GM23338 (cell line): ENCODE measurements around the gene PTPRO. TPM values are rescaled to one million over a fixed set of nuclear protein-coding genes. Genes with fewer than 3 reads are reported as not detected.

Experiments
- ATAC-seq: fragments of 200-7000 bp; cut with Tn5 transposase; 3 replicates; pipeline ENCODE4 v1.9.1; 2020
- DNase-seq: peaks from one replicate; pipeline ENCODE4 v3.0.0-alpha.2; 2015; ENCODE audit warnings: low spot score
- H2AFZ ChIP-seq: fragments of 200-600 bp; sonication (generic); 2 replicates; pipeline ENCODE4 v1.8.0; 2016; ENCODE audit warnings: antibody characterized with exemption, mild to moderate bottlenecking, moderate library complexity
- H3F3A ChIP-seq: fragments of 200-600 bp; sonication (generic); replicated peaks from 2 replicates; pipeline ENCODE4 v1.8.0; 2017; ENCODE audit warnings: antibody characterized with exemption, mixed run types, low read depth
- H3K27ac ChIP-seq: fragments of 200-600 bp; sonication (generic); 2 replicates; pipeline ENCODE4 v1.6.1; 2016; ENCODE audit warnings: low read depth
- H3K27me3 ChIP-seq: fragments of 200-600 bp; sonication (generic); 2 replicates; pipeline ENCODE4 v1.8.0; 2016; ENCODE audit warnings: mild to moderate bottlenecking, mixed run types, moderate library complexity; ENCODE audit not compliant: insufficient read depth
- H3K36me3 ChIP-seq: fragments of 200-600 bp; sonication (generic); 2 replicates; pipeline ENCODE4 v1.8.0; 2016; ENCODE audit warnings: mild to moderate bottlenecking; ENCODE audit not compliant: insufficient read depth
- H3K4me1 ChIP-seq: fragments of 200-600 bp; sonication (generic); 2 replicates; pipeline ENCODE4 v1.8.0; 2016; ENCODE audit warnings: mild to moderate bottlenecking, moderate library complexity; ENCODE audit not compliant: insufficient read depth
- H3K4me2 ChIP-seq: fragments of 200-600 bp; sonication (generic); 2 replicates; pipeline ENCODE4 v1.7.1; 2017; ENCODE audit warnings: mixed run types
- H3K4me3 ChIP-seq: fragments of 200-600 bp; sonication (generic); 2 replicates; pipeline ENCODE4 v1.6.1; 2016; ENCODE audit warnings: mixed run types
- H3K79me2 ChIP-seq: fragments of 200-600 bp; sonication (generic); replicated peaks from 2 replicates; pipeline ENCODE4 v1.8.0; 2017; ENCODE audit warnings: mild to moderate bottlenecking; ENCODE audit not compliant: insufficient read depth
- H3K9me2 ChIP-seq: fragments of 200-600 bp; sonication (generic); 2 replicates; pipeline ENCODE4 v1.8.0; 2017; ENCODE audit not compliant: insufficient read depth
- H4K20me1 ChIP-seq: fragments of 200-600 bp; sonication (generic); replicated peaks from 2 replicates; pipeline ENCODE4 v1.8.0; 2017; ENCODE audit warnings: mild to moderate bottlenecking; ENCODE audit not compliant: insufficient read depth
- H3K27ac Mint-ChIP-seq: 2 replicates; pipeline ENCODE4 v1.8.0; 2020; ENCODE audit warnings: inconsistent platforms, mild to moderate bottlenecking, moderate library complexity, mixed read lengths
- H3K27me3 Mint-ChIP-seq: 3 replicates; pipeline ENCODE4 v1.8.0; 2022; ENCODE audit warnings: low read depth, mild to moderate bottlenecking, moderate library complexity, mixed read lengths, inconsistent platforms; ENCODE audit not compliant: insufficient read depth, poor library complexity
- H3K36me3 Mint-ChIP-seq: 3 replicates; pipeline ENCODE4 v1.8.0; 2021; ENCODE audit warnings: low read depth, mild to moderate bottlenecking, inconsistent platforms, moderate library complexity, mixed read lengths
- H3K4me1 Mint-ChIP-seq: 3 replicates; pipeline ENCODE4 v1.8.0; 2020; ENCODE audit warnings: mild to moderate bottlenecking, inconsistent platforms, mixed read lengths
- H3K4me3 Mint-ChIP-seq: 3 replicates; pipeline ENCODE4 v1.8.0; 2021; ENCODE audit warnings: moderate library complexity, mild to moderate bottlenecking, inconsistent platforms, mixed read lengths
- H3K9me3 Mint-ChIP-seq: 3 replicates; pipeline ENCODE4 v1.8.0; 2020; ENCODE audit warnings: moderate library complexity, mild to moderate bottlenecking, inconsistent platforms, mixed read lengths
- CREB1 ChIP-seq: fragments of 250-450 bp; sonication (Bioruptor Pico); IDR thresholded peaks from 2 replicates; pipeline ENCODE4 v1.5.0; 2020; ENCODE audit warnings: low read depth, mild to moderate bottlenecking, moderate library complexity
- CTCF ChIP-seq, 2 experiments: fragments of 200-600 bp in 1 of 2; sonication (generic) in 1 of 2; conservative IDR thresholded peaks; 2 replicates each; pipeline versions ENCODE4 v1.5.1 to v1.6.1; 2016 to 2017; ENCODE audit warnings: antibody characterized with exemption in 2 of 2, low read depth in 2 of 2, mild to moderate bottlenecking in 2 of 2, moderate library complexity in 1 of 2
- POLR2AphosphoS5 ChIP-seq: IDR thresholded peaks from 2 replicates; pipeline ENCODE4 v1.6.1; 2016; ENCODE audit warnings: antibody characterized with exemption, low read depth
- STAT1 ChIP-seq: IDR thresholded peaks from one replicate; pipeline ENCODE4 v1.6.1; 2016; ENCODE audit warnings: antibody characterized with exemption; ENCODE audit not compliant: unreplicated experiment
- ZNF114 ChIP-seq: fragments of 250-450 bp; sonication (Bioruptor Pico); IDR thresholded peaks from 2 replicates; pipeline ENCODE4 v1.5.0; 2020; ENCODE audit warnings: mild to moderate bottlenecking, moderate library complexity
- ZNF331 ChIP-seq: fragments of 250-450 bp; sonication (Bioruptor Pico); IDR thresholded peaks from 2 replicates; pipeline ENCODE4 v1.5.0; 2020; ENCODE audit warnings: low read depth, mild to moderate bottlenecking, moderate library complexity
- ZNF462 ChIP-seq: fragments of 250-450 bp; sonication (Bioruptor Pico); IDR thresholded peaks from 2 replicates; pipeline ENCODE4 v1.5.0; 2020; ENCODE audit warnings: mild to moderate bottlenecking, moderate library complexity
- polyA plus RNA-seq: library from polyadenylated mRNA; unstranded; fragments of >200 nt; fragmentation: Nextera tagmentation; extraction: Ambion mirVana; gene quantifications from 2 replicates; pipeline ENCODE4 v1.2.1, GENCODE V29; 2016
- total RNA-seq: library from RNA; depleted of rRNA; stranded (reverse); fragments of >200 nt; shearing (Covaris generic); gene quantifications from 2 replicates; pipeline ENCODE4 v1.2.3, GENCODE V29; 2014

The PTPRO gene
- total and polyA plus RNA-seq, 2 experiments from 2014 or later, result 1.4 to 1.5 TPM

- Mint-ChIP-seq H3K27ac (no peak overlapping the region), H3K36me3 (no peaks in the 10 kb centered on the region), H3K4me3 (no peak overlapping the region), H3K27me3 (peaks cover 2% of the 10 kb centered on the region), H3K4me1 (no peaks in the 10 kb centered on the region), H3K9me3 (no peaks in the 10 kb centered on the region)
- Histone ChIP-seq H3K27ac (no peak overlapping the region), H3K4me3 (no peak overlapping the region), H3K4me2 (no peak overlapping the region), H3K9me2 (no peaks in the 10 kb centered on the region), H2AFZ (no peak overlapping the region), H3K27me3 (no peaks in the 10 kb centered on the region), H3K36me3 (no peaks in the 10 kb centered on the region), H3F3A (no peaks in the 10 kb centered on the region), H4K20me1 (no peaks in the 10 kb centered on the region), H3K4me1 (no peaks in the 10 kb centered on the region), H3K79me2 (no peaks in the 10 kb centered on the region)
- TF ChIP-seq CREB1 (CRISPR knock-in tag), result no peak
- TF ChIP-seq CTCF (conservative IDR thresholded peaks at IDR 0.05; ENCODE audit: low read depth in 2 of 2), result no peak
- TF ChIP-seq ZNF462 (CRISPR knock-in tag), result no peak
- DNase-seq, result no peak
- ATAC-seq, result no peak
Measured at GRCh38 chr12:15502211-15502610, 179.9 kb downstream of the PTPRO start.

- H3K27me3 Mint-ChIP-seq, result no peaks in the 10 kb centered on the region
- no peak overlapping the region for H3K4me3 Mint-ChIP-seq
- H3K4me2 ChIP-seq, result no peak overlapping the region
- no peak for DNase-seq
- H3K79me2 ChIP-seq, result no peaks in the 10 kb centered on the region
- H3K9me2 ChIP-seq, result no peaks in the 10 kb centered on the region
- H3K4me3 ChIP-seq, result no peak overlapping the region
- no peaks in the 10 kb centered on the region for H3K9me3 Mint-ChIP-seq
- H4K20me1 ChIP-seq, result no peaks in the 10 kb centered on the region
- no peaks in the 10 kb centered on the region for H3K4me1 ChIP-seq
- no peak overlapping the region for H3K27ac Mint-ChIP-seq
- no peak for ATAC-seq
- H3K4me1 Mint-ChIP-seq, result no peaks in the 10 kb centered on the region
- H3K36me3 ChIP-seq, result no peaks in the 10 kb centered on the region
- H3K27me3 ChIP-seq, result no peaks in the 10 kb centered on the region
- no peak overlapping the region for H3K27ac ChIP-seq
- no peaks in the 10 kb centered on the region for H3F3A ChIP-seq
- H2AFZ ChIP-seq, result no peak overlapping the region
- H3K36me3 Mint-ChIP-seq, result no peaks in the 10 kb centered on the region
- TF ChIP-seq ZNF114, result no peak
- TF ChIP-seq CTCF (conservative IDR thresholded peaks at IDR 0.05; ENCODE audit: low read depth in 2 of 2), result no peak
- no peak for TF ChIP-seq STAT1
- no peak for TF ChIP-seq POLR2AphosphoS5
- no peak for TF ChIP-seq ZNF331 (CRISPR knock-in tag)
- TF ChIP-seq CREB1 (CRISPR knock-in tag), result no peak
Measured at GRCh38 chr12:15505616-15506015, 183.3 kb downstream of the PTPRO start.
